ENCODE results near the gene INSIG1.
A peak's percentile ranks its signal among the peaks of the same experiment; 100 is the strongest.

The INSIG1 gene

DNA sequence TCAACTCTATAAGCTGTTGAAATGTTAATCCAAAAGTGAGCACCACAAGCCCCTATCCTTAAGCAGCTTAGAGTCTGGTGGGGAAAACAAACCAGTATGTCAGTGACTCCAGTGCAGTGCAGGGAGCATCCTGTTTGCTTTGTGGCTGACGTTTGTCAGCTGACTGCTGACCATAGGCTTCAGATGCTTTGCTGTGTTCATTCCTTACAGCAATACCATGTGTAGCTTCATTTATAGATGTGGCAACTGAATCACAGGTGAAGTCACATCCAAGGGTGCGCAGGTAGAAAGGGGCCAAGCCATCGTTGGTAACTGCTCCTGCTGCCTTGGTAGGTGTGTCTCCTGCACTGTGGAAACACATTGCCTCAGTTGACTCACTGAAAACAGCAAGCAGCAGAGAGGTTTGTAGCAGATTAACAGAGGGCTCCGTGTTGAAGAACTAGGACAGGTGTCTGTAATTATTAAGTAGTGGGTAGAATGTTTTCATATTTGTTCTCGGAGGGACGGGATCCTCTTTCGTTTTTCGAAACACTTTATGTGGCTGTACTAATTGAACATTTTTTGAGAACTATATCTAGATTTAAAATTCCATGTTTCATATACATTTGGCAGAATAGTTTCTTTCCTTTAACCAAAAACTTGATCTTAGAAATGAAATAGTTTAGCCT is 2.0 kb downstream of the INSIG1 start:
- TF ChIP-seq ZNF133 (tag by site-specific recombination; IDR thresholded peaks at IDR 0.05) (no peak), ZNF112 (tag by site-specific recombination; IDR thresholded peaks at IDR 0.05) (no peak), ZNF2 (tag by site-specific recombination; IDR thresholded peaks at IDR 0.05) (no peak), MEIS1 (CRISPR knock-in tag; IDR thresholded peaks at IDR 0.05; ENCODE audit: borderline replicate concordance) (no peak), ZNF544 (tag by site-specific recombination; IDR thresholded peaks at IDR 0.05) (no peak), ZNF335 (tag by site-specific recombination; conservative IDR thresholded peaks at IDR 0.05) (no peak), ZNF707 (tag by site-specific recombination; IDR thresholded peaks at IDR 0.05) (no peak), ZNF19 (tag by site-specific recombination; IDR thresholded peaks at IDR 0.05; ENCODE audit: low read depth) (no peak), ZNF16 (tag by site-specific recombination; IDR thresholded peaks at IDR 0.05; ENCODE audit: low read depth) (no peak), SP2 (tag by site-specific recombination; IDR thresholded peaks at IDR 0.05) (no peak)
- TF ChIP-seq, protein P1, sequence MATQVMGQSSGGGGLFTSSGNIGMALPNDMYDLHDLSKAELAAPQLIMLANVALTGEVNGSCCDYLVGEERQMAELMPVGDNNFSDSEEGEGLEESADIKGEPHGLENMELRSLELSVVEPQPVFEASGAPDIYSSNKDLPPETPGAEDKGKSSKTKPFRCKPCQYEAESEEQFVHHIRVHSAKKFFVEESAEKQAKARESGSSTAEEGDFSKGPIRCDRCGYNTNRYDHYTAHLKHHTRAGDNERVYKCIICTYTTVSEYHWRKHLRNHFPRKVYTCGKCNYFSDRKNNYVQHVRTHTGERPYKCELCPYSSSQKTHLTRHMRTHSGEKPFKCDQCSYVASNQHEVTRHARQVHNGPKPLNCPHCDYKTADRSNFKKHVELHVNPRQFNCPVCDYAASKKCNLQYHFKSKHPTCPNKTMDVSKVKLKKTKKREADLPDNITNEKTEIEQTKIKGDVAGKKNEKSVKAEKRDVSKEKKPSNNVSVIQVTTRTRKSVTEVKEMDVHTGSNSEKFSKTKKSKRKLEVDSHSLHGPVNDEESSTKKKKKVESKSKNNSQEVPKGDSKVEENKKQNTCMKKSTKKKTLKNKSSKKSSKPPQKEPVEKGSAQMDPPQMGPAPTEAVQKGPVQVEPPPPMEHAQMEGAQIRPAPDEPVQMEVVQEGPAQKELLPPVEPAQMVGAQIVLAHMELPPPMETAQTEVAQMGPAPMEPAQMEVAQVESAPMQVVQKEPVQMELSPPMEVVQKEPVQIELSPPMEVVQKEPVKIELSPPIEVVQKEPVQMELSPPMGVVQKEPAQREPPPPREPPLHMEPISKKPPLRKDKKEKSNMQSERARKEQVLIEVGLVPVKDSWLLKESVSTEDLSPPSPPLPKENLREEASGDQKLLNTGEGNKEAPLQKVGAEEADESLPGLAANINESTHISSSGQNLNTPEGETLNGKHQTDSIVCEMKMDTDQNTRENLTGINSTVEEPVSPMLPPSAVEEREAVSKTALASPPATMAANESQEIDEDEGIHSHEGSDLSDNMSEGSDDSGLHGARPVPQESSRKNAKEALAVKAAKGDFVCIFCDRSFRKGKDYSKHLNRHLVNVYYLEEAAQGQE (tag by site-specific recombination; IDR thresholded peaks at IDR 0.05): no peak
- TF ChIP-seq, protein P2, sequence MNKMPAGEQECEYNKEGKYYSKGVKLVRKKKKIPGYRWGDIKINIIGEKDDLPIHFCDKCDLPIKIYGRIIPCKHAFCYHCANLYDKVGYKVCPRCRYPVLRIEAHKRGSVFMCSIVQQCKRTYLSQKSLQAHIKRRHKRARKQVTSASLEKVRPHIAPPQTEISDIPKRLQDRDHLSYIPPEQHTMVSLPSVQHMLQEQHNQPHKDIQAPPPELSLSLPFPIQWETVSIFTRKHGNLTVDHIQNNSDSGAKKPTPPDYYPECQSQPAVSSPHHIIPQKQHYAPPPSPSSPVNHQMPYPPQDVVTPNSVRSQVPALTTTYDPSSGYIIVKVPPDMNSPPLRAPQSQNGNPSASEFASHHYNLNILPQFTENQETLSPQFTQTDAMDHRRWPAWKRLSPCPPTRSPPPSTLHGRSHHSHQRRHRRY (tag by site-specific recombination; IDR thresholded peaks at IDR 0.05): no peak
- Histone ChIP-seq H3K27ac (ENCODE audit: extremely low read depth, low read depth, low read length) (no peak overlapping the region), H3K36me3 (ENCODE audit: control insufficient read depth in 2 of 2, insufficient read depth in 1 of 2, low read length in 2 of 2) (peaks cover 15 to 25% of the 10 kb centered on the region in 2 experiments), H3K9me3 (ENCODE audit: control insufficient read depth, insufficient read depth, low read depth, low read length) (no peaks in the 10 kb centered on the region), H3K4me3 (ENCODE audit: low read depth, low read length) (peak overlapping the region; percentile 61), H3K4me1 (ENCODE audit: control insufficient read depth, insufficient read depth, low read length) (peaks cover 3% of the 10 kb centered on the region; the same call in 1 of the 2 replicates)
- ChIA-PET POLR2A (interaction anchor here (0.7 kb wide), 1 partner anchor 308 kb away, joined by 3 read pairs; no protein-coding TSS in a partner anchor), CTCF (interaction anchor here (0.7 to 2.3 kb wide), 5 partner anchors 25 to 416 kb away, joined by 3 to 10 read pairs (median 4); no protein-coding TSS in a partner anchor)

DNA sequence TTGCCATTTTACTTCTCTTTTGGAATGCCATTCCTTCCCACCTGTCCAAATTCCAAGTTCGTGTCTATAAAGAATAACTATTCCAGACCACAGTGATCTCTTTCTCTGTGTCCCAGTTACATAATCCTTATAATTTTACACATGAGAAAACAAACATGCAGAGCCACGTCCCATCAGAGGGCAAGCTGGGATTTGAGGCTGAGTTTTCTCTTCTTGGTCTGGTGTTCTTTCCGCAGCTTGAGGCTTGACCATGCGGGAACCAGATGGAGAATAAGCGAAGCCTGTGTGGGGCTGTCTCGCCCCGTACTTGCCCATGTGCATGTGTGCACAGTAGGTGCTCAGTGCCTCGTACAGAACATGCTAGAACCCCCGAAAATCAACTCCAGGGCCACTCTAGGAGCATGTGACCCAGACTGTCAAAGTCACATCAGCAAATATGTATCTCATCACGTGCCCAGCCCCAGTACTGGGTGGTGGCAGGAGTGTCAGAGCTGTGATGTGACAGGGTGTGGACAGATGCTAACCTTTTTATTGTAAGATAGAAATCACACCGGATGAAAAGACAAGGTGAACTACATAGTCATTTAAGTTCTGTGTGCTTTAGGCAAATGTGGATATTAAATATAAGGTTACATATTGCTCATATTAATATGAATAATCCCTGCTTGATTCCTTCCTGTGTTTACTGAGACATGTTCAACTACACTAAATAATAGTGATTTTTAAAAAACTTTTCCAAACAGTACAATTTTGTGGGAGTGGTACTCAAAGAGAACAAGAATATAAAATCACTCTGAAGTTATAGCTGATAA is 3.2 kb downstream of the INSIG1 start:
- Histone ChIP-seq H3K9me3 (ENCODE audit: control insufficient read depth, insufficient read depth, low read depth, low read length) (no peaks in the 10 kb centered on the region), H3K27ac (ENCODE audit: extremely low read depth, low read depth, low read length) (no peak overlapping the region), H3K4me1 (ENCODE audit: control insufficient read depth, insufficient read depth, low read length) (peaks cover 3% of the 10 kb centered on the region; the same call in 1 of the 2 replicates), H3K4me3 (ENCODE audit: low read depth, low read length) (no peak overlapping the region), H3K36me3 (ENCODE audit: control insufficient read depth in 2 of 2, insufficient read depth in 1 of 2, low read length in 2 of 2) (peaks cover 18 to 32% of the 10 kb centered on the region in 2 experiments)
- ChIA-PET CTCF (interaction anchor here (0.5 to 2.3 kb wide), 3 partner anchors 26 to 387 kb away, joined by 3 to 10 read pairs (median 3); no protein-coding TSS in a partner anchor), POLR2A (no interaction called here)
- TF ChIP-seq, protein P3, sequence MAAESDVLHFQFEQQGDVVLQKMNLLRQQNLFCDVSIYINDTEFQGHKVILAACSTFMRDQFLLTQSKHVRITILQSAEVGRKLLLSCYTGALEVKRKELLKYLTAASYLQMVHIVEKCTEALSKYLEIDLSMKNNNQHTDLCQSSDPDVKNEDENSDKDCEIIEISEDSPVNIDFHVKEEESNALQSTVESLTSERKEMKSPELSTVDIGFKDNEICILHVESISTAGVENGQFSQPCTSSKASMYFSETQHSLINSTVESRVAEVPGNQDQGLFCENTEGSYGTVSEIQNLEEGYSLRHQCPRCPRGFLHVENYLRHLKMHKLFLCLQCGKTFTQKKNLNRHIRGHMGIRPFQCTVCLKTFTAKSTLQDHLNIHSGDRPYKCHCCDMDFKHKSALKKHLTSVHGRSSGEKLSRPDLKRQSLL (tag by site-specific recombination; IDR thresholded peaks at IDR 0.05): no peak
- TF ChIP-seq ZFP69B (tag by site-specific recombination; IDR thresholded peaks at IDR 0.05) (no peak), ZNF133 (tag by site-specific recombination; IDR thresholded peaks at IDR 0.05) (no peak), ZNF394 (tag by site-specific recombination; IDR thresholded peaks at IDR 0.05; ENCODE audit: borderline replicate concordance) (no peak), ZNF157 (tag by site-specific recombination; IDR thresholded peaks at IDR 0.05) (no peak), YY2 (tag by site-specific recombination; IDR thresholded peaks at IDR 0.05) (no peak), GLI2 (tag by site-specific recombination; IDR thresholded peaks at IDR 0.05; ENCODE audit: borderline replicate concordance, low read depth) (no peak), ZNF664 (tag by site-specific recombination; IDR thresholded peaks at IDR 0.05) (no peak), SETDB1 (IDR thresholded peaks at IDR 0.05; ENCODE audit: insufficient read length, low read length) (no peak), ZNF175 (tag by site-specific recombination; IDR thresholded peaks at IDR 0.05) (no peak), ZNF610 (tag by site-specific recombination; IDR thresholded peaks at IDR 0.05; ENCODE audit: borderline replicate concordance) (no peak), ZNF423 (tag by site-specific recombination; IDR thresholded peaks at IDR 0.05) (no peak), YY1 (tag by site-specific recombination; IDR thresholded peaks at IDR 0.05) (no peak), ZNF132 (tag by site-specific recombination; IDR thresholded peaks at IDR 0.05; ENCODE audit: borderline replicate concordance) (no peak)
- TF ChIP-seq, protein P4, sequence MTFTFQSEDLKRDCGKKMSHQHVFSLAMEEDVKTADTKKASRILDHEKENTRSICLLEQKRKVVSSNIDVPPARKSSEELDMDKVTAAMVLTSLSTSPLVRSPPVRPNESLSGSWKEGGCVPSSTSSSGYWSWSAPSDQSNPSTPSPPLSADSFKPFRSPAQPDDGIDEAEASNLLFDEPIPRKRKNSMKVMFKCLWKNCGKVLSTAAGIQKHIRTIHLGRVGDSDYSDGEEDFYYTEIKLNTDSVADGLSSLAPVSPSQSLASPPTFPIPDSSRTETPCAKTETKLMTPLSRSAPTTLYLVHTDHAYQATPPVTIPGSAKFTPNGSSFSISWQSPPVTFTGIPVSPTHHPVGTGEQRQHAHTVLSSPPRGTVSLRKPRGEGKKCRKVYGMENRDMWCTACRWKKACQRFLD (tag by site-specific recombination; IDR thresholded peaks at IDR 0.05): no peak
